ENCODE results near the gene PCDHA12.

PCDHA12 gene

GRCh38 chr5:140926443-140927227 lies 51.5 kb downstream of the PCDHA12 start:
- Histone ChIP-seq H3K27ac (ENCODE audit: low read length) (no peak overlapping the region), H3K27me3 (ENCODE audit: control insufficient read depth, insufficient read depth, low read length) (peaks cover 50% of the 10 kb centered on the region), H3K4me1 (ENCODE audit: control insufficient read depth, low read depth, low read length) (peaks cover 14% of the 10 kb centered on the region), H3K4me3 (ENCODE audit: low read length) (peak overlapping the region; percentile 77), H3K9ac (ENCODE audit: low read length) (peak overlapping the region; percentile 52), H3K9me3 (ENCODE audit: control insufficient read depth, low read depth, low read length) (no peaks in the 10 kb centered on the region), H3K36me3 (ENCODE audit: control insufficient read depth, low read depth, low read length) (no peaks in the 10 kb centered on the region)

DNA sequence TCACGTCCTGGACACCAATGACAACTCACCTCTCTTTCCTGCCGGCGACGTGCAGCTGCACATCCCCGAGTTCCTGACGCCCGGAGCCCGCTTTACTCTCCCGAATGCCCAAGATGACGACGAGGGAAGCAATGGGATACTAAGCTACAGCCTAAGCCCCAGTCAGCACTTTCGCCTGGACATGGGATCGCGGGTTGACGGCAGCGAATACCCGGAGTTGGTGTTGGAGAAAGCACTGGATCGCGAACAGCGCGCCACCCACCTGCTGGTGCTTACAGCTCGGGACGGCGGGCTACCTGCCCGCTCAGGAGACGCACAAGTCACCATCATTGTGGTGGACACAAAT lies 52.1 kb downstream of the PCDHA12 start:
- Histone ChIP-seq H3K4me3 (ENCODE audit: low read length) (peak overlapping the region; percentile 77), H3K9ac (ENCODE audit: low read length) (peak overlapping the region; percentile 42), H3K27ac (ENCODE audit: low read length) (no peak overlapping the region), H3K27me3 (ENCODE audit: control insufficient read depth, insufficient read depth, low read length) (peaks cover 50% of the 10 kb centered on the region), H3K4me1 (ENCODE audit: control insufficient read depth, low read depth, low read length) (peaks cover 14% of the 10 kb centered on the region), H3K9me3 (ENCODE audit: control insufficient read depth, low read depth, low read length) (no peaks in the 10 kb centered on the region), H3K36me3 (ENCODE audit: control insufficient read depth, low read depth, low read length) (no peaks in the 10 kb centered on the region)
